ENCODE measurements around the gene AVP.
"Not testable (repeated sequence)": the region's sequence is repeated elsewhere in the genome, so short reads cannot be mapped to it uniquely, and the experiment has no call there.

The AVP gene

GRCh38 chr20:3082955-3083952, 1.3 kb downstream of the AVP start:
- no peak for DNase-seq

- DNase-seq, result no peak
These were observed 2.1 kb downstream of the AVP start for GRCh38 chr20:3082306-3082951.

GRCh38 chr20:3081641-3082040, 2.9 kb downstream of the AVP start:
- DNase-seq, result no peak

DNA sequence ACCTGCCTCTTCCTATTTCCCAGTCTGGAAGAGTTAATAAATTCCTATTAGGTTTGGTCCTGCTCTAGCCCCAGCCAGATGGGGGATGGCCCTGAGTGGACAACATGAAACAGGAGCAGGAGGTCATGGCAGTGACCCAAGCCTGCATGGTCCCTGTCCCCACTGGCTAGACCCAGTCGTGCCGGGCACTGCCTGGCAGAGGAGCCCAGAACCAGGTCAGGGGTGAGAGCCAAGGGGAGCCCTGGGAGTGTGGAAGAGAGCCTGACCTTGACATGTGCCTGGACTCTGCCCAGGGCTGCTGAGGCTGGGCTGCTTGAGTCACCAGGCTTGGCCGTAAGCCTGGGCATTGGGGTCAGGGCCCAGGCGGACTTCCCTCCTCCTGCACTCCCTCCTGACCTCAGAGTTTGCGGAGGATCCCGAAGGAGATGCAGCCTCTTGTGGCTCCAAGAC, 3.6 kb downstream of the AVP start:
- no peak for DNase-seq

DNA sequence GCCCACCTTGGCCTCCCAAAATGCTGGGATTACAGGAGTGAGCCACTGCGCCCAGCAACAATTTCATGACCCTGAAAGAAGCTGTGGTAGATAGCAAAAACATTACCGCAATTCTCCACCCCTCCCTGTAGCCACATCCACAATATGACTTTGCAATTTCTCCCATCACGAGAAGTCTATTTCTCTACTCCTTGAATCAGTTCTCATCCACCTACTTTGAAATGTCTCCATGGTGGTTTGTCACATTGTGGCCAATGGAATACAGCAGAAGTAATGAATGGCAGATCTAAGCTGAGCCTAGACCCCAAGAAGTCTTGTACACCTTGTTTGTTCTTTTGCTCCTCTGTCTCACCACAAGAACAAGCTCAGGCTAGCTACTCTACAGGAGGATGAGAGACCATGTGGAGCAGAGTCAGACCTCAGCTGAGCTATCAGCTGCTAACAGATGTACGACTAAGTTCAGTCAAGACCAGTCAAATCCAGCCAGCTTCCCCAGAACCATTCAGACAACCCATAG, 6.8 kb downstream of the AVP start:
- DNase-seq, result no peak

DNA sequence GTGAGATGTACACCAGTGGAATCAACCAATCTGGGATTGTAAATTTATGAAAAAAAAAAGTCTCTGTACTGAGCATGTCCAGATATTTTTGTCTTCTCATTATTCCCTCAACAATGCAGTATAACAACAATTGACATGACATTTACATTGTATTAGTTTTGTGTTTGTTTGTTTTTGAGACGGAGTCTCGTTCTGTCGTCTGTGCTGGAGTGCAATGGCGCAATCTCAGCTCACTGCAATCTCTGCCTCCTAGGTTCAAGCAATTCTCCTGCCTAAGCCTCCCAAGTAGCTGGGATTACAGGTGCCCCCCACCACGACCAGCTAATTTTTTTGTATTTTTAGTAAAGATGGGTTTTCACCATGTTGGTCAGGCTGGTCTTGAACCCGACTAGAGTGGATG, 9.2 kb downstream of the AVP start:
- DNase-seq, result not testable (repeated sequence)

- DNase-seq, result no peak
These were observed 9.7 kb downstream of the AVP start for GRCh38 chr20:3074812-3075211.

- not testable (repeated sequence) for DNase-seq
These were observed 11.3 kb downstream of the AVP start for GRCh38 chr20:3073251-3073643.

- no peak for DNase-seq
These were observed 11.8 kb downstream of the AVP start for GRCh38 chr20:3072530-3073250.

- DNase-seq, result peak; percentile 75
These were observed 12.7 kb downstream of the AVP start, which contains the start of gene OXT for GRCh38 chr20:3071610-3072529. Gene OXT (plus strand): TSS chr20:3071620. CDS start chr20:3071656, 36 bp downstream.

GRCh38 chr20:3071266-3071609, 13.3 kb downstream of the AVP start:
- DNase-seq, result no peak

- no peak for DNase-seq
These were observed 13.8 kb downstream of the AVP start for GRCh38 chr20:3070725-3071124.

GRCh38 chr20:3068986-3069900, 15.3 kb downstream of the AVP start:
- DNase-seq, result no peak

- no peak for DNase-seq
These were observed 16.4 kb downstream of the AVP start for GRCh38 chr20:3068075-3068474.

GRCh38 chr20:3067139-3068014, 17.1 kb downstream of the AVP start:
- DNase-seq, result no peak

- not testable (repeated sequence) for DNase-seq
These were observed 20.4 kb downstream of the AVP start for GRCh38 chr20:3064119-3064518.

DNA sequence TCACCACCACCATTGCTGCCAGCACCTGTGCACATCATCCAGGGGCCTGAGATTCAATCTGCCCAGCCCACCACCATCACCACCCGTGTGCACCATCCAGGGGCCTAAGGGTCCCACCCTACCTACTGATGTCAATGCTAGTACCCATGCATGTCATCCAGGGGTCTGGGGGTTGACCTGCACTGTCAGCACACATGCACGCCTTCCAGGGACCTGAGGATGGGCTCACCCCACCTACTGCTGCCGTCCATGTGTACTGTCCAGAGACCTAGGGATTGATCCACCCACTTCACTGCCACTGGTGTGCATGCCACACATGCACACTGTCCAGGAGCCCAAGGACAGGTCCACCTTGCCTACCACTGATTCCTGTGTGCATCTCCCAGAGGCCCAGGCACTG, 25.0 kb downstream of the AVP start:
- DNase-seq, result no peak

DNA sequence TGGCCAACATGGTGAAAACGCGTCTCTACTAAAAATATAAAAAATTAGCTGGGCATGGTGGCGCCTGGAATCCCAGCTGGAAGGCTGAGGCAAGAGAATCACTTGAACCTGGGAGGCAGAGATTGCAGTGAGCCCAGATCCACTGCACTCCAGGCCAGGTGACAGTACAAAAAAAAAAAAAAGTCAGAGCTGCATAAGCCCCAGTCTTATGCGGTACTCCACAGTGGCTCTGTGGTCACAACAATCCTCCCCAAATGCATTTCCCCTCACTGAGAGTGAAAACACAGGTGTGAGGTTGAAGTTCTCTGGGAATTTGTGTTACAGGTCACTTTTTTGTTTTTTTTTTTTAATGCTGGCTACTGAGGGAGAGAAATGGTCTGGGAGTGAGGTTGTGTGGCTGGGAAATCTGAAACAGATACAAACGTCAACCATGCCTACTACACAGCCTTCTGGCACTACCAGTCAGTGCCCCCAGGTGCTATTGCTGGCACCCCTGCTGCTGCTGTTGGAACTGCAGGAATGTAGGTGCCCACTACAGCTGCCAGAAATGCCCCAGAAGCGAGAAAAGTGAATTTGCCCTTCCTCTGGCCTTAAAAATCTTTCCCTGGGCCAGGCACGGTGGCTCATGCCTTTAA, 33.0 kb downstream of the AVP start:
- no peak for DNase-seq

Data from stimulated activated CD8-positive, alpha-beta memory T cell treated with anti-CD3 and anti-CD28 coated beads, Interleukin-4, amount 100 ng/mL, for 48 hours (primary cell).